HepG2 (cell line): ENCODE results near the gene TNK1. TPM values are rescaled to one million over a fixed set of nuclear protein-coding genes. Genes with fewer than 3 reads are reported as not detected.

Experiments
- ERF ChIP-seq: IDR thresholded peaks from 2 replicates; pipeline ENCODE4 v1.6.1; 2018; ENCODE audit warnings: missing biosample characterization, missing genetic modification reagents
- FOXC1 ChIP-seq: sonication (generic); formaldehyde crosslinking; IDR thresholded peaks from 2 replicates; pipeline ENCODE4 v1.8.0; 2022; ENCODE audit warnings: mild to moderate bottlenecking, missing genetic modification reagents, borderline replicate concordance
- FOXM1 ChIP-seq: sonication (generic); formaldehyde crosslinking; IDR thresholded peaks from 2 replicates; pipeline ENCODE4 v1.5.0; 2020; ENCODE audit warnings: missing genetic modification reagents
- HNF1A ChIP-seq, 2 experiments: sonication (generic) in 1 of 2; formaldehyde crosslinking in 1 of 2; IDR thresholded peaks; 2 replicates each; pipeline versions ENCODE4 v1.4.0 to v1.6.1; 2016 to 2020; ENCODE audit warnings: borderline replicate concordance in 1 of 2, low read depth in 1 of 2, mild to moderate bottlenecking in 1 of 2, missing genetic modification reagents in 1 of 2
- KDM5B ChIP-seq: sonication (generic); formaldehyde crosslinking; IDR thresholded peaks from 2 replicates; pipeline ENCODE4 v1.4.0; 2020; ENCODE audit warnings: missing genetic modification reagents, mild to moderate bottlenecking, borderline replicate concordance
- REST ChIP-seq, 2 experiments: IDR thresholded peaks; 2 replicates each; pipeline ENCODE4 v1.6.1; 2011 to 2012; ENCODE audit warnings: low read length in 2 of 2, borderline replicate concordance in 1 of 2, low read depth in 1 of 2, mild to moderate bottlenecking in 1 of 2, moderate library complexity in 1 of 2
- TAF15 ChIP-seq: fragments of 200-400 bp; formaldehyde crosslinking; IDR thresholded peaks from one replicate; pipeline ENCODE4 v1.6.1; 2018; ENCODE audit warnings: mild to moderate bottlenecking, low read depth, low read length; ENCODE audit not compliant: poor library complexity, severe bottlenecking
- ZMAT3 ChIP-seq: sonication (generic); formaldehyde crosslinking; conservative IDR thresholded peaks from 2 replicates; pipeline ENCODE4 v1.7.0; 2021; ENCODE audit warnings: missing genetic modification reagents
- ZNF549 ChIP-seq: sonication (generic); formaldehyde crosslinking; IDR thresholded peaks from 2 replicates; pipeline ENCODE4 v1.5.0; 2020; ENCODE audit warnings: missing genetic modification reagents
- ZNF550 ChIP-seq: sonication (generic); formaldehyde crosslinking; IDR thresholded peaks from 2 replicates; pipeline ENCODE4 v1.4.0; 2020; ENCODE audit warnings: mild to moderate bottlenecking, missing genetic modification reagents, borderline replicate concordance
- ZNF570 ChIP-seq: sonication (generic); formaldehyde crosslinking; IDR thresholded peaks from 2 replicates; pipeline ENCODE4 v1.4.0; 2020; ENCODE audit warnings: mild to moderate bottlenecking, missing genetic modification reagents, borderline replicate concordance
- ZNF607 ChIP-seq: sonication (generic); formaldehyde crosslinking; IDR thresholded peaks from 2 replicates; pipeline ENCODE4 v1.5.1; 2020; ENCODE audit warnings: missing genetic modification reagents, mild to moderate bottlenecking, borderline replicate concordance
- polyA plus RNA-seq, 8 experiments: library from polyadenylated mRNA; depleted of rRNA in 3 of 8; stranded (reverse) in 7 of 8; unstranded in 1 of 8; fragments of >200 nt; fragmentation: Illumina TruSeq in 4 of 8; extraction: Trizol in 4 of 8; gene quantifications; 2 replicates each; pipeline versions ENCODE4 v1.2.1 to v1.2.3, GENCODE V29; 2011 to 2016; ENCODE audit warnings: low read depth in 4 of 8, missing spikeins in 1 of 8, mixed read lengths in 1 of 8; ENCODE audit not compliant: insufficient read depth in 1 of 8
- total RNA-seq, 5 experiments: library from RNA; depleted of rRNA; stranded (reverse); fragments of >200 nt; fragmentation: Illumina TruSeq; extraction: Trizol; gene quantifications; 2 replicates each; pipeline ENCODE4 v1.2.3, GENCODE V29; 2016; ENCODE audit warnings: low read depth in 1 of 5
- TF ChIP-seq, protein P1 (sequence below): sonication (generic); formaldehyde crosslinking; IDR thresholded peaks from 2 replicates; pipeline ENCODE4 v1.4.0; 2020; ENCODE audit warnings: missing genetic modification reagents

The TNK1 gene
- total and polyA plus RNA-seq, 2 of the 13 experiments (the other 11 are each of a cell fraction or from before 2014, with no cell fraction given): 2.0 to 3.5 TPM

- TF ChIP-seq REST (IDR thresholded peaks at IDR 0.05; ENCODE audit: borderline replicate concordance in 1 of 2, low read depth in 1 of 2, low read length in 2 of 2) (no peak), ERF (CRISPR knock-in tag) (no peak), FOXM1 (CRISPR knock-in tag) (no peak), ZNF550 (CRISPR knock-in tag) (no peak), TAF15 (no peak), FOXC1 (CRISPR knock-in tag) (0 out of 2 replicates have a peak, but pooled peaks have one; percentile 9), ZNF607 (CRISPR knock-in tag) (peak; percentile 38; the same call in 1 of the 2 replicates), ZNF570 (CRISPR knock-in tag) (no peak), ZMAT3 (CRISPR knock-in tag) (0 out of 2 replicates have a peak, but pooled peaks have one; percentile 52), KDM5B (CRISPR knock-in tag) (peak; percentile 27; the same call in 1 of the 2 replicates), ZNF549 (CRISPR knock-in tag) (no peak), HNF1A (IDR thresholded peaks at IDR 0.05; ENCODE audit: low read depth) (no peak), HNF1A (CRISPR knock-in tag; IDR thresholded peaks at IDR 0.05; ENCODE audit: borderline replicate concordance) (no peak)
- TF ChIP-seq, protein P1, sequence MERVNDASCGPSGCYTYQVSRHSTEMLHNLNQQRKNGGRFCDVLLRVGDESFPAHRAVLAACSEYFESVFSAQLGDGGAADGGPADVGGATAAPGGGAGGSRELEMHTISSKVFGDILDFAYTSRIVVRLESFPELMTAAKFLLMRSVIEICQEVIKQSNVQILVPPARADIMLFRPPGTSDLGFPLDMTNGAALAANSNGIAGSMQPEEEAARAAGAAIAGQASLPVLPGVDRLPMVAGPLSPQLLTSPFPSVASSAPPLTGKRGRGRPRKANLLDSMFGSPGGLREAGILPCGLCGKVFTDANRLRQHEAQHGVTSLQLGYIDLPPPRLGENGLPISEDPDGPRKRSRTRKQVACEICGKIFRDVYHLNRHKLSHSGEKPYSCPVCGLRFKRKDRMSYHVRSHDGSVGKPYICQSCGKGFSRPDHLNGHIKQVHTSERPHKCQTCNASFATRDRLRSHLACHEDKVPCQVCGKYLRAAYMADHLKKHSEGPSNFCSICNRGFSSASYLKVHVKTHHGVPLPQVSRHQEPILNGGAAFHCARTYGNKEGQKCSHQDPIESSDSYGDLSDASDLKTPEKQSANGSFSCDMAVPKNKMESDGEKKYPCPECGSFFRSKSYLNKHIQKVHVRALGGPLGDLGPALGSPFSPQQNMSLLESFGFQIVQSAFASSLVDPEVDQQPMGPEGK (CRISPR knock-in tag): peak; percentile 68; the same call in 1 of the 2 replicates
Observed at GRCh38 chr17:7435676-7436555, 55.0 kb downstream of the TNK1 start (continued).
